IPS DF 19.7 (cell line): Measurements from ENCODE around the gene SPINT2.

Experiments
- DNase-seq: peaks from one replicate; pipeline ENCODE4 v3.0.0-alpha.2; 2013; ENCODE audit warnings: low read depth, low spot score

Gene SPINT2

GRCh38 chr19:38294090-38294489 is 29.7 kb downstream of the SPINT2 start:
- no peak for DNase-seq

DNA sequence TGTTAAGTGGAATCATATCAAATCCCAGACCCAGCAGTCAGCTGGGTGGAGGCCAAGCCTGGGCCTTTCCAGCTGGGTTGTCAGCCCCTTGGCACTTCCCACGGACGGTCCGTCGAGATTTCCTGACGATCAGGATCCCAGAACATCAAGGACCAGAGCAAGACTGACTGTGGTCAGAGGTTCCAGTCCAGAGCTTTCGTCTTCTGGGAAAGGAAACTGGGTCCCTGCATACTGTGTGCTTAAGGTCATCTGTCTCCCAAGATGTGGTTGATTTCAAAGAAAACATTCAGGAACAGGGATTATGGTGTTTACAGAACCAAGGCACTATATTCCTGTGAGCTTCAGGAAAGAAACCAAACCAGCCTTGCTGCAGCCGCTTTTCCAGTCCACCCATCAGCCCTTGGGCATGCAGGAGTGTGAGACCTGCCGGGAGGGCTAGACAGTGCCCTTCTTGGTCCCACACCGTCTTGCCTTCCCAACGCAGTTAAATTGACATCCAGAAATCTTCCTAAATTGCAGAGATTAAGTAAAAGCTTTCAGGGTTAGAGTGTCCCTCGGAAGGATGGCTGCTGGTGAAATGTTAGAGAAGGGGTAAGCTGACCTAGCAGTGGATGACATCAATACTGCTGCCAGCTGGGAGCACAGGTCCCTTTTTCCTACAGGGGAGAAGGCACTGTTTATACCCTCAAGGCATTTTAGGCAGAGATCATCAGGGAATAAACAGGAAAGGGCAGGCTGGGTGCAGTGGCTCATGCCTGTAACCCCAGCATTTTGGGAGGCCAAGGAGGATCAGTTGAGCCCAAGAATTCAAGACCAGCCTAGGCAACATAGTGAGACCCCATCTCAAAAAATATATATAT is 34.7 kb downstream of the SPINT2 start:
- no peak for DNase-seq

DNA sequence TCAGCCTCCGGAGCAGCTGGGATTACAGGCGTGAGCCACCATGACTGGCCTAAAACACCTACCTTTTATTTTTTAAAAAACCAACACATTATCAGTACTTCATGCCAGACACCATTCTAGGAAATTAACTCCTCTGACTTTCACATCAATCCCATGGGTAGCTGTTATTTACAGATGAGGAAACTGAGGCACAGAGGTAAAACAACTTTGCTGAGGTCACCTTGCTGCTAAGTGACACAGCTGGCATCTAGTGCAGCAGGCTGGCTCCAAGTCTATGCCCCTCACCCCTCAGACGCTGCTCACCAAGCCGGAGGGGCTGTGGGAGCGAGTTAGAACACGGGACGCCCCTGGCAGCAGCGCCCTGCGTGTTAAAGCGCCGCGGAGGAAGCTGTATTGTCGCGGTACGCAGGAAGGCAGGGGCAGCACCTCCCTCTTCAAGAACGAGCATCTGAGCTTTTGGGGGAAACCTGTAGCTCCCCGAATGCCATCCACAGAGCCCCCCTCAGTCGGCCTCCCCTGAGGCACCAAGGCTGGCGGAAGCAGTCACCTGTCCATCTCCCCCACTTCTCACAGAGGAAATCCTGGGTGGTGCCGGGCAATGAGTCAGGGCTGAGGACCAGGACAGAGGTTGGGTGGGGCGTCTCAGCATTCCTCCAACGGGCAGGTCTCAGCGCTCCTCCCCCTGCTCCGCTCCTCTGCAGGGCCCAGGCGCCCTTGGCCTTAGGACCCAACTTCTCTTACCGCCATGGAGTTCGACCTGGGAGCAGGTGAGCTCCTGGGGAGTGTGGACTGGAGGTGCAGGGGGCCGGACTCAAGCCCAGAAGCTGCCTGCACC is 39.4 kb downstream of the SPINT2 start, which contains the start of gene C19orf33:
C19orf33 (plus strand) TSS at position 735 of the 835 bp plus-strand sequence; CDS start at position 746, 11 bp downstream.
- no peak for DNase-seq

- no peak for DNase-seq
These were observed 40.0 kb downstream of the SPINT2 start for GRCh38 chr19:38304352-38304865.

DNA sequence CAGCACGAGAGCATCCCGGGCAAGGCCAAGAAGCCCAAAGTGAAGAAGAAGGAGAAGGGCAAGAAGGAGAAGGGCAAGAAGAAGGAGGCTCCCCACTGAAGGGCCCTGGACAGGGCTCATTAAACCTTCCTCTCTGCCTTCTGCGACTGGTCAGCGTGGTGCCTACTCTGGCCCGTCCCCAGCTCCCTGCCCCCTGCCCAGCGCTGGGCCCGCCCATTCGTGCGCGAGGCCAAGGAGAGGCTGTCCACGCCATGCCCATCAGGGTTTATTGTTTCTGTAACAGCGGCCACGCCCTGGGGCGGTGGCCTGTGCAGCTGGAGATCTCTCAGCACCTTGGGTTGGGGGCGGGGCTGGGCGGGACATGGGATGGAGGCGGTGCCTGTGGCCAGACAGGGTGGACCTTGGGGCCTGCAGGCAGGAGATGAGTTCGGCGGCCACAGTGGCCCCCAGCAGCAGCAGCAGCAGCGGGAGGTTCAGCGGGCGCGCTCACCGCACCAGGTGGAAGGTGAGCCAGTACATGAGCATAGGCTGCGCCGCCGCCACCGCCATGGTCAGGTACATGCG is 40.6 kb downstream of the SPINT2 start:
- DNase-seq: no peak

GRCh38 chr19:38306236-38306635 is 41.9 kb downstream of the SPINT2 start:
- DNase-seq: no peak

- no peak for DNase-seq
These were observed 42.7 kb downstream of the SPINT2 start for GRCh38 chr19:38307076-38307475.

- DNase-seq: no peak
These were observed 43.2 kb downstream of the SPINT2 start for GRCh38 chr19:38307597-38307996.

GRCh38 chr19:38308006-38308766 is 43.8 kb downstream of the SPINT2 start:
- no peak for DNase-seq

DNA sequence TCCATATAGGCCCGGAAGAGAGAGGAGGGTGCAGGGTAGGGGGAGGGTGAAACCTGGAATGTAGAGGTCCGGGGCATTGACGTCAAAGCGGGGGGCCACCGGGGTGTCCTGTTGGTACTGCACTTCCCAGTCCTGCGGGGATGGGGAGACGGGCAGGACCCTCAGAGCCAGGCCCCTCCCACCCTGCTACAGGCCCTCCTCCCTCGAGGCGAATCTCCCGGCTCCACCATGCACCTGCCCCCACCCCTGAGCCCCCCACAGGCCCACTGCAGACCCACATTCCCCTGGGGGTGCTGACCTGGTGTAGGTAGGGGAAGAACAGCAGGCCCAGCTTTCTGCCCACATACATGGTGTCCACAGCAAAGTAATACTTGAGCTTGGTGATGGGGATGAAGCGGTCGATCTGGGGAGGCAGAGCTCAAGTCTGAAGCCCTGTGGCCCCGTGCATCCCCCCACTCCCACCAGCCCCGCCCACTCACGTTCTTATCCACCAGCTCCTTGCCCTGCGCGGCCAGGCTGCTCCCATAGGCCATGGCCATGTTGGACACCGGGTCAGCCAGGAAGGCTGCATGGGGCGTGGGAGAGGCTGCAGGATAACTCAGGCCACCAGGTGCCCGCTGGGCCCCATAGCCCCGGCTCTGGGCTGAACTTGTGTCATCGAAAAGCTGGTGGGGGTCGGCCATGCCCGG is 44.7 kb downstream of the SPINT2 start:
- DNase-seq: no peak

DNA sequence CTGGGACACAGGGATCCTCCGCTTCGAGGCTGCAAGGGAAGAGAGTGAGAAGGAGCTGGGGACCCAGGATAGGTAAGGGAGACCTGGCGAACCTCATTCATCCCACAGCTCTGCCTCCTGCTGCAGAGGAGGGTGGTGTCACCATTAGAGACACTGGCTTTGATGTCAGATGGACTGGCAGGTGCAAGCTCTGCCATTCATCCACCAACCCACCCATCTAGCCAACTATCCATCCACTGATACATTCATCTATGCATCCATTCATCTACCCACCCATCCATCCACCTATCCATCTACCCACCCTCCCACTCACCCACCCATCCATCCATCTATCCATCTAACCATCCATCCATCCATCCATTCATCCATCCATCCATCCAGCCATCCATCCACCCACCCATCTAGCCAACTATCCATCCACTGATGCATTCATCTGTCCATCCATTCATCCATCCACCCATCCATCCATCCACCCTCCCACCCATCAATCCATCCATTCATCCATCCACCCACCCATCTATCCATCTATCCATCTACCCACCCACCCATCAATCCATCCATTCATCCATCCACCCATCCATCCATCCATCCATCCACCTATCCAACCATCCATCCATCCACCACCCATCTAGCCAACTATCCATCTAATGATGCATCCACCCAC is 45.4 kb downstream of the SPINT2 start:
- no peak for DNase-seq

DNA sequence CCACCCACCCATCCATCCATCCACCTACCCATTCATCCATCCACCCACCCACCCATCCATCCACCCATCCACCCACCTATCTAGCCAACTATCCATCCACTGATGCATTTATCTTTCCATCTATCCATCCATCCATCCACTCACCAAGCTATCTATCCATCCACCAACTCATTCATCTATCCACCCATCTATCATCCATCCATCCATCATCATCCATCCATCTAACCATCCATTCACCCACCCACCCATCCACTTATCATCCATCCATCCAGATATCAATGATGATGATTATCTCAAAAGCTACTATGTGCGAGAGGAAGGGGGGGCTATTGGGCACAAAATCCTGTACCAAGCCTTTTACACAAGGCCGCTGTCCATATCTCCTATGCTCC is 45.9 kb downstream of the SPINT2 start:
- DNase-seq: no peak

GRCh38 chr19:38310986-38311385 is 46.6 kb downstream of the SPINT2 start:
- DNase-seq: no peak

- peak; percentile 91 for DNase-seq
These were observed 51.5 kb downstream of the SPINT2 start, which contains the start of gene YIF1B for GRCh38 chr19:38315657-38316476. YIF1B (minus strand) TSS chr19:38315947; CDS start chr19:38315917, 30 bp downstream.

GRCh38 chr19:38316477-38317067 is 52.2 kb downstream of the SPINT2 start:
- DNase-seq: no peak

DNA sequence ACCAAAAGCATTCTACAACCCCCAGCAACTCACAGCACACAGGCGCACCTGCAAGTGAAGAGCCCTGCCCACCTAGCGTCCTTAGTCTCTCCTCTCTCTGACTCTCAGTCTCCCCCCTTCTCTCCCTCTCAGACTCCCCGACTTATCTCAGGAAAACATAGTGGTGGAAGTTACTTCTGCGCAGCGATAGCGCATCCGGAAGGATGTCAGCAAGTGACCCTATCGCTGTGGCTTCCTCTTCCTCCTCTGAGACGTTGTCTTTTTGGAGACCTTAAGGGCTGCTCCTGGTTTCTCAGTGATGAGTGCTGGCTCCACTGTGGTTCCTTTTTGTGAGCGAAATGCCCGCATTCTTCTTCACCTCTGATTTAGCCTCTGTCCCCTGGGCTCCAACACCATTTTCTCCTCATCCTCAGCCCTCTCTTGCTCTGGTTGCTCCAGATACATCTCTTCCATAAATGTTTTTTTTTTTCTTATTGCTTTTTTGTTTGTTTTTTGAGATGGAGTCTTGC is 52.8 kb downstream of the SPINT2 start:
- DNase-seq: no peak

- DNase-seq: no peak
These were observed 54.3 kb downstream of the SPINT2 start for GRCh38 chr19:38318660-38319059.

DNA sequence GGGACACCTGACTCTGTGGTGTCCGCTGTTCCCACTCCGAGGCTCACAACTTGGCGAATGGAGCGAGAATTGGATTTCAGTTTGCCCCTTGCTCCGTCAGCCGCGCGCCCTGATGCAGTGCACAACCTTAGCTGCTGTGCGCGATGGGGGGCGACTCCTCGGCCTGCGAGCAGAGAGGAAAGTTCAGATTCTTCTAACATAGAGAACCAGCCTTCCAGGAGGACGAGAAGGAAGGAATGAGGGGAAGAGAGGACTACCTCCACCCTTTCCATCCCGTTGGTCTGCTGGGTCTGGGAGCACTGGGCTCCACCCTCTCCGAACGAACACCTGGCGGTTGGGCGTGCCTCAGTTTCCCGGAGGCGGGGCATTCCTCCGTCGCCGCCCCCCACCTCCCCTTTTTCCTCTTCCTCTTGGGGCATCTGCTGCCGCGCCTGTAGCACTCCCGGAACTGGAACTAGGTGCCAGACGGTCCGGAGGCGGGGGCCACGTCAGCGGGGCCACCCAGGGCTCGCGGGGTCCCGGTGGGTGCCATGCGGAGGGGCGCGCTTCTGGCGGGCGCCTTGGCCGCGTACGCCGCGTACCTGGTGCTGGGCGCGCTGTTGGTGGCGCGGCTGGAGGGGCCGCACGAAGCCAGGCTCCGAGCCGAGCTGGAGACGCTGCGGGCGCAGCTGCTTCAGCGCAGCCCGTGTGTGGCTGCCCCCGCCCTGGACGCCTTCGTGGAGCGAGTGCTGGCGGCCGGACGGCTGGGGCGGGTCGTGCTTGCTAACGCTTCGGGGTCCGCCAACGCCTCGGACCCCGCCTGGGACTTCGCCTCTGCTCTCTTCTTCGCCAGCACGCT is 55.3 kb downstream of the SPINT2 start, which contains the start of gene KCNK6:
KCNK6 (plus strand) TSS at position 425 of the 838 bp plus-strand sequence; CDS start at position 531, 106 bp downstream.
- DNase-seq: no peak
